ENCODE data around the gene PLEKHO1.
A peak's percentile ranks its signal among the peaks of the same experiment; 100 is the strongest.

PLEKHO1 gene

DNA sequence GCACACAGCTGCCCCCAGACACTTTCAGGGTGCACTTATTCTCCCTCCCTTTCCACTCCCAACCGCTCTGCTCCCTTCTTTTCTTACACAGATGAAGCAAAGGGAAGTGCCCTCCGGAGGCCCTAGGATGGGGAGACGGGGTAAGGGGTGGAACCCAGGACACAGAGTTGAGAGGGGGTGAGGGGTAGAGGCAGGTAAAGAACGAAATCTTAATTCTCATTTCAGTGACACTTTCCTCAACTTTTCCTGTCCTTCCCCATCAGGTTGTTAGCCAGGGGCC, 12.8 kb downstream of the PLEKHO1 start:
- TF ChIP-seq CEBPB (IDR thresholded peaks at IDR 0.05) (no peak), FOXM1 (IDR thresholded peaks at IDR 0.05; ENCODE audit: borderline replicate concordance, low read depth) (no peak)

DNA sequence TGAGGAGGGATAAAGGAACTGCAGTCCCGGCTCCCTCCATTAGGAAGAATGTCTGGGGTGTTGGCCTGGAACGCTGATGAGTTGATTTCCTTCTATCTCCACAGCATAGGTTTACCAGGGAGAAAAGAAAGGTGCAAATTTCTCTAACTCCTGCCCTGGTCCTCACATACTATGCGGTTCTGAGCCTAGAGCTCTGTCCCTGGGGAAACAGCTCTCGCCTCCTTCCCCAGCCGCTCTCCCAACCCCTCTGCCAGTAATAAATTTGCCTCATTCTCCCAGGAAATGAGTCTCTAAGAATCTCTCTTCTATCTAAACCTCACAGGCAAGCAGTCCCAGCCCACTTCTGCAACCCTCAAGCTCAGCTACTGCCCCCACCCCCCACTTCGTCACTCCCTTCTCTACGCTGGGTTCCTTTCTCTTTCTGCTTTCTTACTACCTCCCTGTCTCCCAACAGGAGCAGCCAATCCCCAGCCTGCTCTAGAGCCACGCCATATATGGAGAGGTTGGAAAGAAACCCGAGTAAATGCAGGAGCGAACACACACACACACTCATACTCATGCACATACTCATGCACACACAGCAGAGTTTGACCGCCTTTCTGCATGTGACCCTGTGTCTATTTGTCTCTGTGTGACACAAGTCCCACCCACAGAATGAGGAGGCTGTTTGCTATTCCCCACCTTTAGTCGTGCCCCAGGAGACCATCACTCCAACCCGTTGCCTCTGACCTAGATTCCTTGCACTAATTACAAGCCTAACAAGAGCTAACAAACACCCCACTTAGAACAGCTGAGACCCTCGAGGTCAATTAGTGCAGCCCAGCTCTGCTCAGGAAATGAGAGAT, 13.4 kb downstream of the PLEKHO1 start:
- TF ChIP-seq EP300 (IDR thresholded peaks at IDR 0.05; ENCODE audit: borderline replicate concordance), result peak; percentile 58; the same call in 1 of the 2 replicates
- TF ChIP-seq EGR1 (IDR thresholded peaks at IDR 0.05), result no peak
- TF ChIP-seq, protein P1, sequence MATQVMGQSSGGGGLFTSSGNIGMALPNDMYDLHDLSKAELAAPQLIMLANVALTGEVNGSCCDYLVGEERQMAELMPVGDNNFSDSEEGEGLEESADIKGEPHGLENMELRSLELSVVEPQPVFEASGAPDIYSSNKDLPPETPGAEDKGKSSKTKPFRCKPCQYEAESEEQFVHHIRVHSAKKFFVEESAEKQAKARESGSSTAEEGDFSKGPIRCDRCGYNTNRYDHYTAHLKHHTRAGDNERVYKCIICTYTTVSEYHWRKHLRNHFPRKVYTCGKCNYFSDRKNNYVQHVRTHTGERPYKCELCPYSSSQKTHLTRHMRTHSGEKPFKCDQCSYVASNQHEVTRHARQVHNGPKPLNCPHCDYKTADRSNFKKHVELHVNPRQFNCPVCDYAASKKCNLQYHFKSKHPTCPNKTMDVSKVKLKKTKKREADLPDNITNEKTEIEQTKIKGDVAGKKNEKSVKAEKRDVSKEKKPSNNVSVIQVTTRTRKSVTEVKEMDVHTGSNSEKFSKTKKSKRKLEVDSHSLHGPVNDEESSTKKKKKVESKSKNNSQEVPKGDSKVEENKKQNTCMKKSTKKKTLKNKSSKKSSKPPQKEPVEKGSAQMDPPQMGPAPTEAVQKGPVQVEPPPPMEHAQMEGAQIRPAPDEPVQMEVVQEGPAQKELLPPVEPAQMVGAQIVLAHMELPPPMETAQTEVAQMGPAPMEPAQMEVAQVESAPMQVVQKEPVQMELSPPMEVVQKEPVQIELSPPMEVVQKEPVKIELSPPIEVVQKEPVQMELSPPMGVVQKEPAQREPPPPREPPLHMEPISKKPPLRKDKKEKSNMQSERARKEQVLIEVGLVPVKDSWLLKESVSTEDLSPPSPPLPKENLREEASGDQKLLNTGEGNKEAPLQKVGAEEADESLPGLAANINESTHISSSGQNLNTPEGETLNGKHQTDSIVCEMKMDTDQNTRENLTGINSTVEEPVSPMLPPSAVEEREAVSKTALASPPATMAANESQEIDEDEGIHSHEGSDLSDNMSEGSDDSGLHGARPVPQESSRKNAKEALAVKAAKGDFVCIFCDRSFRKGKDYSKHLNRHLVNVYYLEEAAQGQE (IDR thresholded peaks at IDR 0.05; ENCODE audit: low read depth), result no peak
- no peak for TF ChIP-seq NFIC (IDR thresholded peaks at IDR 0.05)
- TF ChIP-seq TCF12 (IDR thresholded peaks at IDR 0.05; ENCODE audit: low read depth), result 0 out of 2 replicates have a peak, but pooled peaks have one; percentile 51
- no peak for TF ChIP-seq CEBPB (IDR thresholded peaks at IDR 0.05)
- TF ChIP-seq CREB1 (IDR thresholded peaks at IDR 0.05; ENCODE audit: low read depth), result no peak
- TF ChIP-seq TEAD4 (IDR thresholded peaks at IDR 0.05), result peak; percentile 29; the same call in 1 of the 2 replicates
- TF ChIP-seq, protein P2, sequence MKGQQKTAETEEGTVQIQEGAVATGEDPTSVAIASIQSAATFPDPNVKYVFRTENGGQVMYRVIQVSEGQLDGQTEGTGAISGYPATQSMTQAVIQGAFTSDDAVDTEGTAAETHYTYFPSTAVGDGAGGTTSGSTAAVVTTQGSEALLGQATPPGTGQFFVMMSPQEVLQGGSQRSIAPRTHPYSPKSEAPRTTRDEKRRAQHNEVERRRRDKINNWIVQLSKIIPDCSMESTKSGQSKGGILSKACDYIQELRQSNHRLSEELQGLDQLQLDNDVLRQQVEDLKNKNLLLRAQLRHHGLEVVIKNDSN (IDR thresholded peaks at IDR 0.05), result peak; percentile 62
- TF ChIP-seq TAF1 (IDR thresholded peaks at IDR 0.05; ENCODE audit: low read depth), result peak; percentile 47
- TF ChIP-seq, protein P3, sequence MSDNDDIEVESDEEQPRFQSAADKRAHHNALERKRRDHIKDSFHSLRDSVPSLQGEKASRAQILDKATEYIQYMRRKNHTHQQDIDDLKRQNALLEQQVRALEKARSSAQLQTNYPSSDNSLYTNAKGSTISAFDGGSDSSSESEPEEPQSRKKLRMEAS (IDR thresholded peaks at IDR 0.05), result peak; percentile 88
- no peak for TF ChIP-seq FOXM1 (IDR thresholded peaks at IDR 0.05; ENCODE audit: borderline replicate concordance, low read depth)
- TF ChIP-seq RAD21 (IDR thresholded peaks at IDR 0.05; ENCODE audit: low read depth), result no peak
- no peak for TF ChIP-seq ZBTB7A (IDR thresholded peaks at IDR 0.05; ENCODE audit: low read depth)
- no peak for TF ChIP-seq YY1 (IDR thresholded peaks at IDR 0.05; ENCODE audit: low read depth)

DNA sequence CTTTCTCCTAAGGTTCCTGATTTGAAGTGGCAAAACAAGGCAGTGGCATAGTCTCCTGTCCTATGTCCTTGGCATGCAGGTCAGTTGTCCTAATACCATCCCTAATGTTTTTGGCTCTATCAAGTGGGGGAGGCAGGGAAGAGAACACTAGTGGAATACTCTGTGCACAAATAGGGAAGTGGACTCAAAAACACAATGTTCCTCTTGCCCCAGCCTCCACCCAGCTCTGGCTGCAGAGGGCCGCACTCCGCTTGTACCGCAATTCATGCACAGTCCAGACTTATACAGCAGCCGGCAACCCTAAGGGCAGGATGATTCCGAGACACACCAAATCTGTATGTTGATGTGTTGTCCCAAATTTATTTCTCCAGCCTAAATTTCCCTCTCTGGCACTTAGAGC, 14.5 kb downstream of the PLEKHO1 start:
- TF ChIP-seq NFIC (IDR thresholded peaks at IDR 0.05) (no peak), TEAD4 (IDR thresholded peaks at IDR 0.05) (no peak), FOXM1 (IDR thresholded peaks at IDR 0.05; ENCODE audit: borderline replicate concordance, low read depth) (no peak), CEBPB (IDR thresholded peaks at IDR 0.05) (no peak), CREB1 (IDR thresholded peaks at IDR 0.05; ENCODE audit: low read depth) (no peak), TAF1 (IDR thresholded peaks at IDR 0.05; ENCODE audit: low read depth) (no peak), EP300 (IDR thresholded peaks at IDR 0.05; ENCODE audit: borderline replicate concordance) (no peak), ZBTB7A (IDR thresholded peaks at IDR 0.05; ENCODE audit: low read depth) (no peak), YY1 (IDR thresholded peaks at IDR 0.05; ENCODE audit: low read depth) (no peak), EGR1 (IDR thresholded peaks at IDR 0.05) (no peak), TCF12 (IDR thresholded peaks at IDR 0.05; ENCODE audit: low read depth) (no peak), RAD21 (IDR thresholded peaks at IDR 0.05; ENCODE audit: low read depth) (no peak)
- TF ChIP-seq, protein P1 (IDR thresholded peaks at IDR 0.05; ENCODE audit: low read depth), result no peak
- TF ChIP-seq, protein P3 (IDR thresholded peaks at IDR 0.05), result no peak
- TF ChIP-seq, protein P2 (IDR thresholded peaks at IDR 0.05), result no peak

DNA sequence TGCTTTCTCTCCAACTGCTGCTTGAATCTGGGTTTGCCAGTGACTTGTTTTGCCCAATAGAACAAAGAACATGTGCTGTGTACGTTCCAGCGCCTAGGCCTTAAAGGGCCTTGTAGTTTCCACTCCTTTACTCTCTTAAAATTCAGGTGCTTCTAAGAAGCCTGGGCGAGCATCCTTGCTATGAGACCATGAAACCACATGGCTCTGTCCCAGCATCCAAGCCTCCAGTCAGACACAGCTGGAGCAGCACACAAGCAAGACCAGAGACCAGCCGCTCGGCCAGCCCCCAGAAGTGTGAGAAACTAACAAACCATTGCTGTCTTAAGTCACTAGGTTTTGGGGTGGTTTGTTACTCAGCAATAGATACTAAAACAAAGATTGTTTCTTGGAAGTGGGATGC, 15.1 kb downstream of the PLEKHO1 start:
- no peak for TF ChIP-seq ZBTB7A (IDR thresholded peaks at IDR 0.05; ENCODE audit: low read depth)

DNA sequence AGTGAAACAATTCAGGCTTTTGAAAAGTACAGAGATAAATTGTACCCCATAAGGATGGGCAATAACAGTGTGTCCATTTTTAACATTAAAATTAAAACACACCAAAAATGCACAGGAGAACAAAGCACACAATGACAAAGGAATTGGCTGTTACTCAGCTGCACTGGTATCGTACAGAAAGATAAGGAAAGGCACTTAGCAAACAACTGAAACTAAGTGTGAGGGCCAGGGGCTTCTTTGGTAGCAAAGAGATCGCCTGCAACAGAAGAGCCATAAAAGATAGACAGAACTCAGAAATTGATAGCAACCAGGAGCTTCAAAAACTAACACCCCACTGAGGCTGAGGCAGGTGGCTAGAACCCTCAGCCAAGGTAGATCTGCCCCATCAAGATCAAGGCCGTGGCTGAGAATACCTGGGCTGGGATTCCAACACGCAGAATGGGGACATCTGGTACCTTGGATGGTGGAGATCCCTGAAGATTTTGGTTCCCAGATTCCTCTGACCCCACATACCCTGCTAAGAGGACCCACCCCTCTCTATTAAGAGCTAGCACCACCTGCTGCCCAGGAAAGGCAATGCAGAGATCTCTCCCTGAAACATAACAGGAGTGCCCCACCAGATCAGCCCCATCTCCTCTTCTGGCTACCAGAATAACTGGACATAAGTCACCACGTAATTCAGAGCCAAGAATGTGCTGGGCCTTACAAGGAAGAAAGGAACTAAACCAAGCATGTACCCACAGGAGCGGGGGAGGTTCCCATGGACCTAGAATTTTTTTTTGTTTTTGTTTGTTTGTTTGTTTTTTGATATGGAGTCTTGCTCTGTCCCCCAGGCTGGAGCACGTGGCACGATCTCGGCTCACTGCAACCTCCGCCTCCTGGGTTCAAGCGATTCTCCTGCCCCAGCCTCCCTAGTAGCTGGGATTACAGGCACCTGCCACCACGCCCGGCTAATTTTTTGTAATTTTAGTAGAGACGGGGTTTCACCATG, 16.2 kb downstream of the PLEKHO1 start:
- TF ChIP-seq EGR1 (IDR thresholded peaks at IDR 0.05) (no peak), TCF12 (IDR thresholded peaks at IDR 0.05; ENCODE audit: low read depth) (no peak), YY1 (IDR thresholded peaks at IDR 0.05; ENCODE audit: low read depth) (no peak), TAF1 (IDR thresholded peaks at IDR 0.05; ENCODE audit: low read depth) (no peak), FOXM1 (IDR thresholded peaks at IDR 0.05; ENCODE audit: borderline replicate concordance, low read depth) (no peak), RAD21 (IDR thresholded peaks at IDR 0.05; ENCODE audit: low read depth) (peak; percentile 72), ZBTB7A (IDR thresholded peaks at IDR 0.05; ENCODE audit: low read depth) (peak; percentile 62; the same call in 1 of the 2 replicates), NFIC (IDR thresholded peaks at IDR 0.05) (no peak), TEAD4 (IDR thresholded peaks at IDR 0.05) (no peak), EP300 (IDR thresholded peaks at IDR 0.05; ENCODE audit: borderline replicate concordance) (no peak), CEBPB (IDR thresholded peaks at IDR 0.05) (no peak), CREB1 (IDR thresholded peaks at IDR 0.05; ENCODE audit: low read depth) (no peak)
- TF ChIP-seq, protein P3 (IDR thresholded peaks at IDR 0.05), result no peak
- TF ChIP-seq, protein P2 (IDR thresholded peaks at IDR 0.05), result no peak
- TF ChIP-seq, protein P1 (IDR thresholded peaks at IDR 0.05; ENCODE audit: low read depth), result no peak
